GM12892 (cell line): Measurements from ENCODE around the gene PDHA1.

Source experiments
- POLR2A ChIP-seq: IDR thresholded peaks from 2 replicates; pipeline ENCODE4 v1.6.1; 2011; ENCODE audit warnings: low read depth, low read length, control low read depth
- TAF1 ChIP-seq: IDR thresholded peaks from 2 replicates; pipeline ENCODE4 v1.6.1; 2011; ENCODE audit warnings: low read depth, mild to moderate bottlenecking, control low read depth, low read length, borderline replicate concordance

DNA sequence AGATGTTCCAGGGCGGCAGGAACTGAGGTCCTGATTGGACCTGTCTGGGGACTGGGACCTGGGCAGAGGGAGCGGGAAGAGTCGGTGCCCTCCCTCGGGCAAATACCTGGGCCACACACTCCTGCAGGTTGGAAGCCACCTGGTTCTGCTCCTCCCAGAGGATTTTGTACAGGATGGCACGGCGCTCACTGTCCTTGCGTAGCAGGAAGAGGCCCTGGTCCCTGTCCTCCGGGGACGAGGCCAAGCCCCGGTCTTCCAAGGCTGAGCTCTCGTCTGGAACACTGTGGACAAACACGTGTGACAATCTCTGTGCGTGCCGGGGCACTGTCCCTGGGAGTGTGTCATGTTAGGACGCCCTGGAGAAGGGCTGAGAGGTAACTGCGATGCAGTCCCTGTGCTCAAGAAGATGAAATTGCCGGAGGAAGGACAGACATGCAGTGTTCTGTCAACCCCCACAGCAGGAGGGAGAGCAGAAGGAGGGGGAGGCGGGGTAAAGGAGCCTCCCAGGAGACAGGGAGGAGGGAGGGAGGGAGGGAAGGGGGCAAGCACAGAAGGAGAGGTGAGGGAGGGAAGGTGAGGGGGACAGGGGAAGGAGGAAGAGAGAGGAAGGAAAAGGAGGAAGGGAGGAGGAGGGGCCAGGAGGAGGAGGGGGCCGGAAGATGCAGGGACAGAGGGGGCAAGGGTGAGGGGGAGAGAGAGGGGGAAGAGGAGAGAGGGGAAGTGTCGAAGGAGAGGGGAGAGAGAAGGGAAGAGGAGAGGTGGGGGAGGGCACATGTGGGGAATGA, 29.0 kb downstream of the PDHA1 start:
- TF ChIP-seq TAF1 (no peak), POLR2A (no peak)
